NCI-H187 treated with DMSO at 0.1 percent for 48 hours (cell line): ENCODE data around the gene FRAT1.

Experiments
- DNase-seq: peaks from one replicate; lab custom pipeline; 2025; lab: John Stamatoyannopoulos, UW

Gene FRAT1

DNA sequence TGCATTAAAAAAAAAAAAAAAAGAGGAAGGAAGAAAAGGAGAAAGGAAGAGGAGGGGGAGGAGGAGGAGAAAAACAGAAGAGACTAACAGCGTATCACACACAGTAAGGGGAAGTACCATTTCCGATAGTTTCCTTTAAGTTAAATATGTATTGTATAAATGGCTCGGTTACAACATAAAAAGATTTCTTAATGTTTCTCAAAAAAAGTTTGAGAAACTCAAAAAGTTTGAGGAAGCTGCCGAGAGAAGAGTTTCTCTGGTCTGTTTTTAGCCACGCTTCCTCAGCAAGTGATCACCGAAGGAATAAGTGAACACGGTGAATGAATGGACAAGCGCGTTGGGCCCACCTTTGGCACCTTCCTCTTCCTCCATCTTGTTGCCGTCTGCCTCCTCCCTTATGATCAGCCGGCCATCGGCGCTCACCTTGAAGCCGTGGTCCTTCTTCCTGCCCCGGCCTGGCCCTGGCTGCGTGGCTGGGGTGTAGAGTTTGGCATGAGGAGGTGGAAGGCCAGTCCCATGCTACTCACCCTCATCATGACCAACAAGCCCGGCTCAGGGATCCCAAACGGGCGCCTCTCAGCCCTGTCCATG, 46.8 kb downstream of the FRAT1 start:
- no peak for DNase-seq

DNA sequence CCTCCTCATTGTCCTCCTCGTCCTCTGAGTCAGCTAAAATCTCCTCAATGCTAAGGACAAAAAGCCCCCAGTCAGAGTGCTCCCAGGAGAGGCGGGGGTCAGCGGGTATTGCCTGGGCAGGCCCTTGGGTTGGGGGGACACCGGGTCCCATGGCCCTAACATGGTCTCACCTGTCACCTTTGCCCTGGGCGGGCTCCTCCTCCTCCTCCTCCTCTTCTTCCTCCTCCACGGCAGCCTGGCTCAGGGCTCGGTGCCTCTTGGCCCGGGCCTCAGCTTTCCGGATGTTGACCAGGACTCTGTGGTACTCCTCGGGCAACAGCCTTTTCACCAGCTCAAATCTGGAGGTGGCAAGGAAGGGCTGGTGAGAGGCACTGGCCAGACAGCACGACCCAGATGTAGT, 47.5 kb downstream of the FRAT1 start:
- DNase-seq: no peak

DNA sequence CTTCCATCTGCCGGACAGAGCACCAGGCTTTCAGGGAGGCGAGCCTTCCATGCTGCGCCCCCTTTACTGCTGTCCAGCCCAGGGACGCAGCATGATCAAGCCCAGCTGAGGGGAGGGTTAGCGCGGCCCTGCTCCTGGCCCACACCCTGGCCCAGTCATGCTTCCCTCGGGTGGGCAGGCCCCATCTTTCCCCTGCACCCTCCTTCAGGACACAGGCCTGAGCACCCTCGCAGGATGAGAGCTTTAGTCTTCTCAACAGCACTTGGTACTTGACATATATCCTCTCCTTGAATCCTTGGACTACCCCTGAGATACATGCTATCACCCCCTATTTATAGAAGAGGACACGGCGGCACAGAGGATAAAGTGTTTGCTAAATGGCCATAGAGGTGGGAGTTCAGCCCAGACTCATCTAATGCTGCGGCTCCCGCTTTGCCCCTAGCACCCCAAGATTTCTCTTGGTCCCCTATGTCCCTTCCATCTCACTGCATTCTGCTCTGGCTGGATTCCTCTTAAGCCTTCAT, 48.1 kb downstream of the FRAT1 start:
- DNase-seq: no peak
